GM12864 (cell line): Measurements from ENCODE around the gene TGOLN2.

Experiments
- DNase-seq: peaks from one replicate; pipeline ENCODE4 v3.0.0-alpha.2; 2011; ENCODE audit warnings: low read depth
- H3K4me3 ChIP-seq: 2 replicates; pipeline ENCODE4 v1.5.1; 2011; ENCODE audit warnings: mild to moderate bottlenecking, low read depth, low read length, control low read depth
- CTCF ChIP-seq: IDR thresholded peaks from 2 replicates; pipeline ENCODE4 v1.5.1; 2011; ENCODE audit warnings: low read depth, mild to moderate bottlenecking, moderate library complexity, low read length, control low read depth, inconsistent platforms; ENCODE audit errors: missing control alignments

TGOLN2 gene

GRCh38 chr2:85327822-85328617 lies at the start of gene TGOLN2:
TSS of gene TGOLN2 (minus strand) at chr2:85327989. CDS start at chr2:85327962, 27 bp downstream.
- DNase-seq = peak; percentile 67
- TF ChIP-seq CTCF = no peak
- H3K4me3 ChIP-seq = peak within 1 kb of the TSS; percentile 90

GRCh38 chr2:85377083-85377482 lies 49.3 kb upstream of the TGOLN2 start:
- H3K4me3 ChIP-seq = no peak overlapping the region
- no peak for TF ChIP-seq CTCF
- no peak for DNase-seq

- DNase-seq = no peak
- H3K4me3 ChIP-seq = no peak overlapping the region
- TF ChIP-seq CTCF = no peak
Measured at GRCh38 chr2:85376291-85377065, 48.7 kb upstream of the TGOLN2 start.

- no peak for DNase-seq
- TF ChIP-seq CTCF = no peak
- no peak overlapping the region for H3K4me3 ChIP-seq
Measured at GRCh38 chr2:85371045-85371444, 43.3 kb upstream of the TGOLN2 start.

GRCh38 chr2:85369500-85369899 lies 41.7 kb upstream of the TGOLN2 start:
- no peak for TF ChIP-seq CTCF
- no peak for DNase-seq
- no peak overlapping the region for H3K4me3 ChIP-seq

GRCh38 chr2:85368921-85369320 lies 41.1 kb upstream of the TGOLN2 start:
- no peak for DNase-seq
- no peak overlapping the region for H3K4me3 ChIP-seq
- no peak for TF ChIP-seq CTCF
